Measurements from ENCODE around the gene TRPC4AP.
"Not testable (repeated sequence)": the region's sequence is repeated elsewhere in the genome, so short reads cannot be mapped to it uniquely, and the experiment has no call there.

The TRPC4AP gene

GRCh38 chr20:35055445-35056276, 36.9 kb downstream of the TRPC4AP start:
- TF ChIP-seq CTCF (IDR thresholded peaks at IDR 0.05; ENCODE audit: low read depth, low read length, missing control alignments), result no peak
- peak overlapping the region; percentile 18; the same call in 1 of the 2 replicates for H3K4me3 ChIP-seq (ENCODE audit: low read depth, low read length)
- DNase-seq (ENCODE audit: low read depth), result no peak

GRCh38 chr20:35054814-35055213, 37.8 kb downstream of the TRPC4AP start:
- TF ChIP-seq CTCF (IDR thresholded peaks at IDR 0.05; ENCODE audit: low read depth, low read length, missing control alignments), result no peak
- DNase-seq (ENCODE audit: low read depth), result no peak
- H3K4me3 ChIP-seq (ENCODE audit: low read depth, low read length), result no peak overlapping the region; the same call in 1 of the 2 replicates

GRCh38 chr20:35052616-35053015, 40.0 kb downstream of the TRPC4AP start:
- H3K4me3 ChIP-seq (ENCODE audit: low read depth, low read length); DNase-seq (ENCODE audit: low read depth): not testable (repeated sequence)

GRCh38 chr20:35049776-35050352, 42.7 kb downstream of the TRPC4AP start:
- no peak for TF ChIP-seq CTCF (IDR thresholded peaks at IDR 0.05; ENCODE audit: low read depth, low read length, missing control alignments)
- no peak overlapping the region for H3K4me3 ChIP-seq (ENCODE audit: low read depth, low read length)
- DNase-seq (ENCODE audit: low read depth), result no peak

GRCh38 chr20:35048739-35049138, 43.9 kb downstream of the TRPC4AP start:
- no peak for TF ChIP-seq CTCF (IDR thresholded peaks at IDR 0.05; ENCODE audit: low read depth, low read length, missing control alignments)
- DNase-seq (ENCODE audit: low read depth), result no peak
- no peak overlapping the region for H3K4me3 ChIP-seq (ENCODE audit: low read depth, low read length)

- H3K4me3 ChIP-seq (ENCODE audit: low read depth, low read length), result no peak overlapping the region
- TF ChIP-seq CTCF (IDR thresholded peaks at IDR 0.05; ENCODE audit: low read depth, low read length, missing control alignments), result no peak
- DNase-seq (ENCODE audit: low read depth), result no peak
These were observed 50.3 kb downstream of the TRPC4AP start for GRCh38 chr20:35042268-35042667.

- DNase-seq (ENCODE audit: low read depth), result no peak
- H3K4me3 ChIP-seq (ENCODE audit: low read depth, low read length), result no peak overlapping the region
- no peak for TF ChIP-seq CTCF (IDR thresholded peaks at IDR 0.05; ENCODE audit: low read depth, low read length, missing control alignments)
These were observed 52.0 kb downstream of the TRPC4AP start for GRCh38 chr20:35040646-35041045.

Data from GM12864 (cell line).